GM10266 (cell line): ENCODE data around the gene PJVK.

Experiments
- DNase-seq: peaks from one replicate; pipeline ENCODE4 v3.0.0; 2012; ENCODE audit errors: extremely low spot score
- CTCF ChIP-seq: IDR thresholded peaks from 2 replicates; pipeline ENCODE4 v1.5.1; 2012; ENCODE audit warnings: mild to moderate bottlenecking, low read depth; ENCODE audit not compliant: control insufficient read depth, insufficient read depth; ENCODE audit errors: missing control alignments

The PJVK gene

GRCh38 chr2:178506101-178506500, 54.9 kb downstream of the PJVK start:
- DNase-seq, result no peak
- no peak for TF ChIP-seq CTCF

GRCh38 chr2:178506524-178506923, 55.3 kb downstream of the PJVK start:
- DNase-seq, result no peak
- TF ChIP-seq CTCF, result no peak

GRCh38 chr2:178506949-178507348, 55.8 kb downstream of the PJVK start:
- DNase-seq, result no peak
- no peak for TF ChIP-seq CTCF

- TF ChIP-seq CTCF, result no peak
- no peak for DNase-seq
These were observed 57.5 kb downstream of the PJVK start for GRCh38 chr2:178508646-178509045.

- TF ChIP-seq CTCF, result no peak
- DNase-seq, result no peak
These were observed 59.2 kb downstream of the PJVK start for GRCh38 chr2:178510384-178510783.
